HG03097 (cell line): ENCODE data around the gene GJB2.

Experiments
- ATAC-seq: cut with Tn5 transposase; IDR thresholded peaks from one replicate; pipeline ENCODE4 v1.9.1; 2021; ENCODE audit not compliant: unreplicated experiment, low FRiP score

GJB2 gene

GRCh38 chr13:20193162-20193906, 596 bp upstream of the GJB2 start:
- ATAC-seq: no peak

- ATAC-seq: no peak
Measured at GRCh38 chr13:20192158-20192835, 441 bp downstream of the GJB2 start.

GRCh38 chr13:20191311-20192157, 1.2 kb downstream of the GJB2 start:
- no peak for ATAC-seq

- ATAC-seq: no peak
Measured at GRCh38 chr13:20190481-20191310, 2.0 kb downstream of the GJB2 start.

GRCh38 chr13:20190076-20190475, 2.7 kb downstream of the GJB2 start:
- no peak for ATAC-seq

GRCh38 chr13:20188667-20189553, 3.8 kb downstream of the GJB2 start:
- ATAC-seq: no peak

- ATAC-seq: no peak
Measured at GRCh38 chr13:20186771-20187170, 6.0 kb downstream of the GJB2 start.

- no peak for ATAC-seq
Measured at GRCh38 chr13:20185366-20186056, 7.2 kb downstream of the GJB2 start.

GRCh38 chr13:20182231-20182846, 10.4 kb downstream of the GJB2 start:
- no peak for ATAC-seq

- ATAC-seq: no peak
Measured at GRCh38 chr13:20181188-20181587, 11.6 kb downstream of the GJB2 start.

- ATAC-seq: no peak
Measured at GRCh38 chr13:20178156-20178555, 14.6 kb downstream of the GJB2 start.

GRCh38 chr13:20177049-20177831, 15.5 kb downstream of the GJB2 start:
- no peak for ATAC-seq

- no peak for ATAC-seq
Measured at GRCh38 chr13:20175907-20176652, 16.7 kb downstream of the GJB2 start.

GRCh38 chr13:20175406-20175794, 17.3 kb downstream of the GJB2 start:
- ATAC-seq: no peak

- peak; percentile 68 for ATAC-seq
Measured at GRCh38 chr13:20174656-20175405, 17.9 kb downstream of the GJB2 start.

- no peak for ATAC-seq
Measured at GRCh38 chr13:20173116-20173746, 19.5 kb downstream of the GJB2 start.
